Spleen (tissue), 7 donors: ENCODE results near the gene SH3D19.

Experiments
- POLR2A ChIP-seq, 3 donors: fragments of 450-650 bp; IDR thresholded peaks; one replicate each; pipeline ENCODE4 v1.5.1; 2017; ENCODE audit warnings: antibody characterized with exemption in 3 of 3, mild to moderate bottlenecking in 1 of 3
- TF ChIP-seq, protein P1 (sequence below), 11 experiments: fragments of 200-600 bp in 7 of 11; fragments of 450-650 bp in 4 of 11; sonication (generic) in 4 of 11; IDR thresholded peaks in 8 of 11; conservative IDR thresholded peaks in 3 of 11; 1 replicate in 7 of 11; 2 replicates in 4 of 11; pipeline versions ENCODE4 v1.4.0 to v1.8.0; 2016 to 2021; ENCODE audit warnings: antibody characterized with exemption in 11 of 11, inconsistent platforms in 4 of 11, mild to moderate bottlenecking in 1 of 11
- donor health status: DM: no; HTN: no; CAD: no; lungs with moderate emphysema.
- donor health status: DM: no; HTN: no; CAD: no.
- donor health status: DM: no; HTN: no; CAD: no.

DNA sequence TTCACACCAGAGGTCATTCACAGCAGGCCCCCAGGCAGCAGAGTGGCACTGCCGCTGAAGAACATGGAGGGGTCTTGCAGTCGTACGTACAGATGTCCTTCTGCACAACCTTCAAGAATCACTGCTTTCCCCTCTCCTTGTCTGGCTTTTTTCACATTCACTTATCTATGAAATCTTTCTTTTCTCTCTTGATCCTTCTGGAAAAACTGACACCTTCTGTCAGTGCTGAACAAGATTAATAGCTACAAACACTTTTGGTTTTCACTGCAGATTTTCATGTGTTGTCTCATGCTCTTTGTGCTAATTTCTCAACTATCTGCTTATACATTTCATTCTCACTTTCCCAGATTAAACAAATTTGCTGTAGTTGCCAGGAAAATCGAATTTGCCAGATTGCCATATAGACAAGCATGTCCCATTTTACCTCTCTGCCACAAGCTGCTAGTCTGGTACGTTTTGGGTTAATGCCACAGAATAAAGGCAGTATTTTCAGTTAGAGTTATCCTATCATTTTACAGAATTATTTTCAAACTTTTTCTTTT, 142.9 kb downstream of the SH3D19 start:
- TF ChIP-seq, protein P1, sequence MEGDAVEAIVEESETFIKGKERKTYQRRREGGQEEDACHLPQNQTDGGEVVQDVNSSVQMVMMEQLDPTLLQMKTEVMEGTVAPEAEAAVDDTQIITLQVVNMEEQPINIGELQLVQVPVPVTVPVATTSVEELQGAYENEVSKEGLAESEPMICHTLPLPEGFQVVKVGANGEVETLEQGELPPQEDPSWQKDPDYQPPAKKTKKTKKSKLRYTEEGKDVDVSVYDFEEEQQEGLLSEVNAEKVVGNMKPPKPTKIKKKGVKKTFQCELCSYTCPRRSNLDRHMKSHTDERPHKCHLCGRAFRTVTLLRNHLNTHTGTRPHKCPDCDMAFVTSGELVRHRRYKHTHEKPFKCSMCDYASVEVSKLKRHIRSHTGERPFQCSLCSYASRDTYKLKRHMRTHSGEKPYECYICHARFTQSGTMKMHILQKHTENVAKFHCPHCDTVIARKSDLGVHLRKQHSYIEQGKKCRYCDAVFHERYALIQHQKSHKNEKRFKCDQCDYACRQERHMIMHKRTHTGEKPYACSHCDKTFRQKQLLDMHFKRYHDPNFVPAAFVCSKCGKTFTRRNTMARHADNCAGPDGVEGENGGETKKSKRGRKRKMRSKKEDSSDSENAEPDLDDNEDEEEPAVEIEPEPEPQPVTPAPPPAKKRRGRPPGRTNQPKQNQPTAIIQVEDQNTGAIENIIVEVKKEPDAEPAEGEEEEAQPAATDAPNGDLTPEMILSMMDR (IDR thresholded peaks at IDR 0.05 in 8 of 11, conservative IDR thresholded peaks at IDR 0.05 in 3 of 11), result no peak
- TF ChIP-seq POLR2A (IDR thresholded peaks at IDR 0.05), result no peak
